ENCODE data around the gene EML3.
A peak's percentile ranks its signal among the peaks of the same experiment; 100 is the strongest.
"Not testable (repeated sequence)": the region's sequence is repeated elsewhere in the genome, so short reads cannot be mapped to it uniquely, and the experiment has no call there.

The EML3 gene

DNA sequence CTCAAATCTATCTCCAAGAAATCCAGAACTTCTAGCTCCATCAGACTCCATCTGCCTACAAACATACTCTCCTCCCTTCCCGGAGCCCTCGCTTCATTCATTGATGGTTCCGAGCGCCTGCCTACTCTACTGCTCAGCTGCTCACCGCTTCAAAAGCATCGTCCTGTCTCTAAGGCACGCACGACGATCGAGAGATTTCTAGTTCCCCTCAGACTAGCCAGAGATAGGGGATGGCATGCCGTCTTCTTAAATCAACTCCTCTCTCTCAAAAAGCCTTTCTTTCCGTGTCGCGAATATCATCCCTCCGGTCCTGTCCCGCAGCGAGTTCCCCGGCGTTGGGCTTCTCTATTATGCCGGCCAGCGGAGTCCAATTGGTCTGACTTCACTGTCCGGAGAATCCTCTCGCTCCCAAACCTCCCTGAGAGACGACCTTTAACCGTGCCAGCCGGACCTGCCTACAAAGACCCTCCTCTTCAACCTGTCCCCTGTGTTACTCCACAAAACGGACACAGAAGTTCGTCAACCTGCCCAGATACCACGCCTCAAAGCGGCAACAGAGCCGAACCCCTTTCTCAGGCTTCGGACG is 39.5 kb downstream of the EML3 start:
- DNase-seq (ENCODE audit: low read depth): no peak

DNA sequence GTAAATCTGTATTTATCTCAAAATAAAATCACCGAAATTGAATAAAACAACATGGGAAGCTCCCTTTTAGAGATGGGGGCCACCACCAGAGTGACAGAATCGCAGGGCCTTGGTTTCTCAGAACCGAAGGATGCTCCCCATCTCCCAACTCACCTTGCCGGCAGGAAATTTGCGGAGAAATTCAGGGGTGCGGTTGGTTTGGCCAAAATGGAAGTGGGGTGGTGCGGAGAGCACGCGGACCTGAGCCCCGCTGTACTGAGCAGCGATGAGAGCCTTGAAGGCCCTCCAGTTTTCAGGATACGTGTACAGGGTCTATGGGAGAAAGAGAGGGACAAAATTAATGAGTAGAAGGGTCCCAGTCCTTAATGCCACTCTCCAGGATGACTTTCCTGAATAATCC is 40.1 kb downstream of the EML3 start:
- no peak for DNase-seq (ENCODE audit: low read depth)

DNA sequence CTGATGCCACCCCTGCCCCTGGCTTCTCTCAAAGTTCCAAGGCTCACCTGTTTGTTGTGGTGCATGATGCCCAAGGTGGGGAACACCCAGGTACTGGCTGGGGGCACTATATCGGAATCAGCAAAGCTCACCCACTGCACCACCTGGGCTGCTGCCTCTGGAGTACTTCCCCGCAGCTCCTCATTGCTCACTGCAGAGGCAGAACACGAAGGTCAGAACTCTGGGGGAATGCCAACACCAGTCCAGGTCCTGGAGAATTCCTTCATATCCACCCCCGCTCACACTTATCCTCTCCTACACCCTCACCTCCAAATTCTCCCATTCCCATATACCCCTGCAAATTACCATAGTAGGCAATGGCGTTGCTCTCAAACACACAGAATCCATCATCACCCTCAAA is 41.1 kb downstream of the EML3 start:
- not testable (repeated sequence) for DNase-seq (ENCODE audit: low read depth)

DNA sequence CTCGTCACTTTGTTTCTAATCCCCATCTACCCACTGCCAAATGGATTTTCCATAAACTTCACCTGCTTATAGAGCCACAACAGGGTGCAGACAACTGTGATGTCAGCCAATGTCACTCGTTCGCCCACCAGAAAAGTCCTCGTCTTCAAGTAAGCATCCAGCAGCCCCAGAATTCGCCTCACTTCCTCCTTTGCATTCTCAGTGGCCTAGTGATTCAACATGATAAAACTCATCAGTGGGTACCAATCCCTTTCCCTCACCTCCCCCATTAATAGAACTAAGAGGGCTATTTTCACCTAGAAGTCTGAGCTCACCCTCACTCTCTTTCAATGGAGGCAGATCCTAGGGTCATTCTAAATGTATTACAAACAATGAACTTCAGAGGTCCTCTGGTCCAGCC is 41.7 kb downstream of the EML3 start:
- DNase-seq (ENCODE audit: low read depth): not testable (repeated sequence)

DNA sequence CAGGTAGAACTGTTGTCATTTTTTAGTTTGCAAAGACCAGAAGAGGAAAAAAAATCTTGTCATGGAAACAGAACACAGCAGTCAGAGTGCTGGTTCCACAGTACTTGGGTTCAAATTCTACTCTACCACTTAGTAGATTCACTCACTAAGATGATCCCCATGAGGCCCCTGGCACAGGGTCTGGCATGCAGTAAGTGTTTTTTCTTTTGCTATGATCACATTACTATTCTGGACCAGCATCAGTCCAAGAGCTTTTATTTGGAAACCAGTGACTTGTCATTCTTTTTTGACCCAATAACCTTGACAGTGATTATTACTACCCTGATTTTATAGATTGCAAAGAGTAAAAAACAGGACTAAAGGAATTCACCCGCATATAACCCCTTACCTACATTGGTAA is 43.0 kb downstream of the EML3 start:
- no peak for DNase-seq (ENCODE audit: low read depth)

DNA sequence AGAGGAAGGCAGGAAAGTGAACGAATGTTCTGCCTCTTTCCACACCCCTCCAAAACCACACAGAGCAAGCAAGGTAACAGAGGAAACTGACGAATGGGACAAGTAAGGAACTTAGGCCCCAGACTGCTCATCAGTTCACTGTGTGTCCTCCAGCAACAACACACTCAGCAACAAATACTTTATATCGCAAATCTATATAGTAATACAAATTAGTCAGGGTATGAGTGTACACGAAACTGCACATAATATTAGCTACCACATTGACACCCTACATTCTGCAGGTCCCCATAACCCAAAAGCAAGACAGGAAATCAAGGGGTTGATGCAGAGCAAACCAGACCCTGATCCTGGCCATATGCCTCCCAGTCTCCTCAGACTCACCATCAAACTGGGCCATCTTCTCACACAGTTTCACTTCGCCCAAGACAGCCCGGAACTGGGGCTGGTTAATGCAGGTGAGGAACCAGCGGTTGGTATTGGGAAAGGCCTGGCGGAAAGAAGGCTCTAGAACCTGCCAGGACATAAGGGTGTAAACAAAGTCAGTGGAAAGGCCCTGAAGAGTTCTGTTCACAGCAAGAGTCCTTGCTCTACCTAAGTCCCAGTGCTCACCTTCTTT is 45.4 kb downstream of the EML3 start:
- DNase-seq (ENCODE audit: low read depth): no peak

DNA sequence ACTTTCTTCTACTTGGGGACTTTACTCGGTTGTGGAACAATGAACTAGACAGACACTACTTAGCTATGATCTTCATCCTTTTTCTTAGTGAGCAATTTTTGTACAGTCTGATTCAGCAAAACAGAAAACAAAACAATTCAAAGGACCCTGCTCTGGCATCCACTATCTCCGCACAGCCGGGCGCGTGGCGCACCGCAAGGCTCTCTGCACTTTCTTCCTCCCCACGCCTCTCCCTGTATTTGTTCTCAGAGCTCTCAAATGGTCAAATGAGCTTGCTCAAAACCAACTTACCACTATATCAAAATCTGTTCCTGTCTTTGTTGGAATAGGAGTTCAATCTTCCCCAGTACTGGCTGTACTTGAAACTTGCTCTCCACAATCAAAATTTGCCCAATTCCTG is 46.3 kb downstream of the EML3 start:
- DNase-seq (ENCODE audit: low read depth): no peak

DNA sequence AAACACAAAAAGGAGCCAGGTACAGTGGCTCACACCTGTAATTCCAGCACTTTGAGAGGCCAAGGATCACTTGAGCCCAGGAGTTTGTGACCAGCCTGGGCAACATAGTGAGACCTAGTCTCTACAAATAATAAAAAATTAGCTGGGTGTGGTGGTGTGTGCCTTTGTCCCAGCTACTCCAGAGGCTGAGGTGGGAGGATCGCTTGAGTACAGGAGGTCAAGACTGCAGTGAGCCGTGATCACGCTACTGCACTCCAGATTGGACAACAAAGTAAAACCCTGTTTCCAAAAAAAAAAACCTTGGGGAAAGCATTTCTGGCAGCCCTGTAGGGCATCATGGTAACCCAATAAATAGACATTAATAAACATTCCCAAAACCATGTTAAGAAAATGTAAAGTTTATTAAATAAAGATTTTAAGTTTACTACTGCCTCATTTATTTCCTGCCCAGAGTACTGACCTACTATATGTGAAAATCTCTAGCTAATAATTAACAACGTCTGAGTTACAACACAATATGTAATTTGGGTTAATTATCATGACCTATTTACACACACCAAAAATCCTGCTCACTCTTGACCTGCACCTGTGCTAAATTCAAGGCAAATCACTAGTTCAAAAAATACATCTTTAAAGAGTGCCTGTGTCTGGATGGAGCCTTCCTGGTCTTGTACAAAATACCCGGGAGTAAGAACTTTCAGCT is 47.3 kb downstream of the EML3 start:
- no peak for DNase-seq (ENCODE audit: low read depth)

DNA sequence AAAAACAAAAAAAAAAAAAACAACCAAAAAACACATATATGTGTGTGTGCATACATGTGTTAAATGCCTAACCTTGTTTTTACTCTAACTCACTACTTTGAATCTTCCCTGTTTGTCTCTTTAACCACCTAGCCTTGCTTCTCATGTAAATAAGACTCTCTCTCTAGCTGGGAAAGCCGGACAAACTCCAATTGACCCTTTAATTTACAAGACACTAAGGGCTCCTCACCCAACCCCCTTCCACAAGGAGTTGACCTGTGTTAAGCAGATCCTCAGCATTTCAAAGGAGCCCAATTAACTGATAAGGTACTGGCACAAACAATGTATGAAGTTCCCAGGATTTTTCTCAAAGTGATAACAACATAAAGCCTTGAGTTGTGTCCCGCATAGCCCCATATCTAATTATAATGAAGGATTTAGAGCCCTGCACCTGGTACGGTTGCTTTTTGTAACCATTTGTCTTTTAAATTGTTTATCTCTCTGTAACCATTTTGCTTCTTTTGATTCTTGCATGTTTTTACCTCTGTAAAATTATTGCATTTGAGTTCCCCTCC is 50.8 kb downstream of the EML3 start:
- not testable (repeated sequence) for DNase-seq (ENCODE audit: low read depth)

DNA sequence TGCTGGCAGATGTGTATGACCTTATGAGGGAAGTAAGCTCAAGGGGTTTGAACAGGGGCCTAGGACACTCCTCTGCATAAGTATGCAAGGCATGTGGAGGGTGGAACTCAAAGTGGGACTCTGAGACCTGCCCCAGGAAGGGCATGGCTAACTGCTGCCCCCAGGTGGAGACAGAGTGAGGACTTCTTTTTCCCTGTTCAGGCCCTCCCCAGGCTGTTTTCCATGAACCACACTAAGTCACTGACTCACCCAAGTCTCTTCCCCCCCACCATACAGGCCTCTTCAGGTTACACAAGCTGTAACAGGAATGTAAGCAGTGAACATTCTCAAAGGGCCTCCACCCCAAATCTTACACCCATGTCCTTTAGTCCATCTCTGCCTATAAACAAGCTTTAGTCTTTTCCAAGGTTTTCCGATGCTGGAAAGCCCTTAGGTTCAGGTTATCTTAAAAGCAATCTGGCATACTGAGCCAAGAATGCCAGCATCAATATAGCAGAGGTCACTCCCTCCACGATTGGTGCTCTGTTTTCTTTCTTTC is 51.9 kb downstream of the EML3 start:
- DNase-seq (ENCODE audit: low read depth): peak; percentile 99

DNA sequence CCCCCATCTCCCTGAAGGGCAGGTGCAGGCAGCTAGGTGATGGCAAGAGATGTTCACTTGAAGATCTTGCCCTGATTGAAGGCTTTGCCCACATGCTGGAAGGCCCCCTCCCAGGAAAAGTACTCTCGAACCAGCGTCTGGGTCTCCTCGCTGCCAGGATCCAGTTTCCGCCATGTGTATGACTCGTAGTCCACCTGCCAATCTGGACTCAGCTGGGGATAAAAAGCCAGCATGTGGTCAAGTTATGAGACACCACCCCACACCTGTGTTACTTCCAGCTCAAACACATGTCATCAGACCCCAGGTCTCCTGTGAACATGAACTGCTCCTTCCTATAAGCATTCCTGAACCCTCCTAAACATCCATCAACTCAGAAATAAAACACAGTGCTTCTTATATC is 52.9 kb downstream of the EML3 start:
- not testable (repeated sequence) for DNase-seq (ENCODE audit: low read depth)

DNA sequence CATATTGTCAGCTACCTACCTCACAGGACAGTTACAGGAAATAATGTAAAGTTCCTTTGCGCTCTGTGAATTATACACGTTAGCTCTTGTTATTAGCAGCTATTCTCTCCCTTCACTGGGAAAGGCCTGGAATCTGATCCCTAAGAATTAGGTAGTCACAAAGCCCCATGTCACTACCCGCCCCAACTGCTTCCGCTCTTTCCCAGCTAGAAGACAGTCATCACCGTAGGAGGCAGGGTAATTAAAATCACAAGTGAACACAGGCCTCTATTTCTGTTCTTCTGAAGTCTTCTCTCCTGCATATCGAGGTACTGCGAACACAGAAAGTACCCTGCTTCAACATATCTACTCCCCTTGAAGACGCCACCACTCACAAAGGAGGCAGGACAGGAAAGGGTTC is 53.4 kb downstream of the EML3 start:
- DNase-seq (ENCODE audit: low read depth): no peak

DNA sequence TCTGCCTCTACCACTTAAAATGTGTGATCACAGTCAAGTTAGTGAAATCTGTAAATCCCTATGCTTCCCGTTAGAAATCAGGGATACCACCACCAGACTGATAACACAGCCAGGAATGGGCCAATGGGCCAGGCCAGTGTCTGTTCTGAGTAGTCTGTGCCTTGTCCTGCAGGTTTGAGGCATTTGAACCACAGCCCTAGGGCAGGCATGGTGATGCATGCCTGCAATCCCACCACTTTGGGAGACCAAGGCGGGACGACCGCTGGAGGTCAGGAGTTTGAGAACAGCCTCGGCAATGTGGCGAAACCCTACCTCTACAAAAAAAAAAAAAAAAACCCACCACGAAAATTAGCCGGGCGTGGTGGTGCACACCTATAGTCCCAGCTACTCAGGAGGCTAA is 53.9 kb downstream of the EML3 start:
- DNase-seq (ENCODE audit: low read depth): no peak

DNA sequence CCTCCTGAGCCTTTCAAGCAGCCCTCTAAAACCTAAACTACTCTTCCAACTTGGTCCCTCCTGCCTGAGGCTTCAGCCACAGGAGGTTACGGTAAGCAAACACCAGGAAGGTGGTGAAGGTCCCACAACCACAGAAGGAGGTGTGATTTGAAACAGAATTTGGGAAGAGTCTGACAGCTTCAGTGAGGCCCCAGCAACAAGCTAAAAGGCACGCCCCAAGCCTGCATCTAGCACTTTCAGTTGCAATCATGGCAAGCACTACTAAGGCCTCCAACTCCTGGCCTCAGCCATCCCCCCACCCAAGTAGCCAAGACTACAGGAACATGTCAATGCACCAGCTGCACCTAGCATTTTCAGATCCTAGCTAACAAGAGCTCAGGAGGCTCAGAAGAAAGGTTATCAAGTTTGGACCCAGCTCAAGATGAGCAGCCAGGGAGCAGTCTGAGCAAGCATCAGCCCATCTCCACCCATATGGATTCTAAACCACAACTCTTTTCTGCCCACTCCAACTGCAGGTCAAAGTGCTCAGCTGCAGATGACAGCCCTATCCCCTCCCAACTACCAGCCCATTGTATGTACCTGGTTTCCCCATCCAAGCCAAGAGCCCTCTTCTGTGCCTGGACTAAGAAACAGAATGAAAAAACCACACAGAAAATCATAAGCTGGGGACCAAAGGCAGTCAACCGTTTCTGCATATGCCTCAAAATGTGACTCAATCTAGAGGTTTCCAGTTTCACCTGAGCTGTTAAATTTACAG is 55.5 kb downstream of the EML3 start:
- no peak for DNase-seq (ENCODE audit: low read depth)

DNA sequence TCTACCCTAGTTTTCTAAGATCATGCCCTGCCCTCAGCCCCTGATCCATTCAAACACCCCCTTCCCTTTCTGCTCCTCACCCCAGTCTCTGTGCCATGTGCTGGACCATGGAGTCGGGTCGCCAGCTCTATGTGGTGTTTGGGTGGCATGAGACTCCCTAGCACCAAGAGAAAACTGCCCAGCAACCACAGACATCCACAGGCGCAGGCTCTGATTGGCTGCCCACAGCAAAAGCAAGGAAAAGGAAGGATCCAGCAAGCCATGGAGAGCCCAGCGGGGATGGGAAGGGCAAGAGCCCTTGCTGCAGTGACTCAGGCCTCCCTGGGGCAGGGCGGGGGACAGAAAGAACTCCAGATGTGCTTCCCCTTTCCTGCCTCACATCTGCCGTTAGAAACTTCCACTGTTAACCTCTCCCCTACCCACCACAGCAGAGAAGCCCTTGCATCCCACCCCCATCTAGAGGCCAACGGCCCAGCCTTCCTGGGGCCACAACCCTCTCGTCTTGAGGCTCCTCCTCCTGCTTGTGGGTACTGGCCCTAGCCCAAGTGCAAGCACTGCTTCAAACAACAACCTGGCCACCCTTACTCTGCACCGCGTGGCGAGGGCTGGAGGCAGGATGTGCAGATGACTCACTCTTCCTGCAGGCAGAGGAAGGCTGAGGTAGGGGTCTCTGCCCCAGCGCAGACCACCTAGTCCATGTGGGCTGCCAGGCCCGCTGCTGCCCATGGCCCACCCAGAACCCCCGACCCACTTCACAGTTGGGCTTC is 56.3 kb downstream of the EML3 start:
- peak; percentile 96 for DNase-seq (ENCODE audit: low read depth)

DNA sequence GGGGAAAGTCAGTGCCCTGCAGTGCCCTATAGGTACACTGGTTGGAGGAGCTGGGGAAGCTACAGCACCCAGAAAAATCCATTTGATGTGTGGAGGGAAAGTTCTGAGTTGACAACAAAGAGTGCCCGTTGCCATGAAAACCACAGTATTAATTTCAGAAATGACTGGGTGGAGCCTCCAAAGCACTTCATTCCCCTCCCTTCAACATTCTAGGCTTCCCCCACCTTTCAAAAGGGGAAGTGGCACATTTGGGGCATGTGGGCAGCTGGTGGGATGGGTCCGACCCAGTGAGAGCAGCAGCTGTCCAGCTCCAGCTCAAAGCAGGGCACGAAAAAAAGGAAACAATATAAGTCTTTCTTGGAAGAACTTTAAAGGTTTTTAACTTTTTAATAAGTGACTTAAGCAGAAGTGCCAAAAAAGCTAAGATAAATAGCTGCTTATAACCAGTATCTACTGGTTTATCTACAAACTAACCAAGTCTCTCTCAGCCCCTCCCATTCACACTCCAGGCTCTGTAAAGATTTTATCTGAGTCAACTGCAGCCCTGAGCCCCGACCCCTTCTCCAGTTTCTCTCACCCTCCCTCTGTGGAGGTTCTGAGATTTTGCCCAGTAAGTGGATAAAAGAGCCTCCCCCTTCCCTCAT is 57.0 kb downstream of the EML3 start:
- no peak for DNase-seq (ENCODE audit: low read depth)

DNA sequence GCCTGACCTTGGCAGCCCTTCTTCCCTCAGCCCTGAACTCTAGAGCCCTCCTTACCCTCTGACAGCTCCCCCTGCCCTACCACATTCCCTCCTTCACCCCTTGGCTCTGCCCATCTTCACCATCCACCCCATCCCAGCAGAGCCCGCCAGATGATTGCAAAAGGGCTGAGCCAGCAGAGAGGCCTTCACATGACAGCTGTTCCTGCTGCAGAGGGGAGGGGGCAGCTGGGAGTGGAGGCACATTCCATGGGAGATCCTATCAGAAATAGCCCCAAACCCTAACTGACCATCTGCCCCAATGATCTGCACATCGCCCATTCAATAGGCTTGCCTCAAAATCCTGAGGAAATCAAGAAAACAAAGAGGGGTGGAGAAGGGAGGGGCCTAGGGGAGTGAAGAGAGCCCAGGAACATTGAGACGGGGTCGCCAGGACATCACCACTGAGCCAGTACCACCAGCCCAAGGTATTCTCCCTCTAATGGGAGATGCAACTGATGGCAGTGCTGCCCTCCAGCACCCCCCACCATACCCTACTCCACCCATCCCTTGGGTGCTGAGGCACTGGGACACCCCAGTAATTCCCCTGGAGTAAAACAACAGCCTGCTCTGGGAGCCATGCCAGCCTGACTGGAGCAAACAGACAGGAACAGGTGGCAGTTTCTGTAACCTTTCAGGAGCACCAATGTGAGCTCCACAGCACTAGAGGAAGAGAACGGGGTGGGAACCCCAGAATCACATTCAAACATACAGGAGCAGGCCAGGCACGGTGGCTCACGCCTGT is 58.0 kb downstream of the EML3 start:
- no peak for DNase-seq (ENCODE audit: low read depth)

DNA sequence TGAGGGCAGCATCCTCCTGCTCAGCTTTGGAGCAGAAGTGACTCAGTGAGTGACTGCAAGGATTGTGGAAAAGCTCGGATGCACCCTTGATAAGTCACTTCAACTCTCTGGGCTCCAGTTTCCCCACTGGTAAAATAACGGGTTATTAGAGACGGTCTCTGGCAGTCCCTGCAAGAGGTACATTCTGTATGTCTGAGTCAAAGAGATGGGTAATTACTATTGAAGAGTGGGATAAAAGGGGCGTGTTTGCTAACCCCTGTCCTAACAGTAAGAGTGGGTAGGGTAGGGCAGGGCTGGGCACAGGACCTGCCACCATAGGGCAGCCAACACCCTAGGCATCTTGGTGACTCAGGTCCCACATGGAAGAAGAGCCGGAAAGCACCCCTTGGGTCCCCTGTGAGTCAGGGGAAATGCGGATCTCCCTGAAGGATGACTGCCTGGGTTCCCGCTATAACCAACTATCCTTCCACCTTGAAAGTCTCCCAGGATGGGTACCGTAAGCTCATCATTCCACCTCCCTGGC is 58.7 kb downstream of the EML3 start:
- peak; percentile 95 for DNase-seq (ENCODE audit: low read depth)

DNA sequence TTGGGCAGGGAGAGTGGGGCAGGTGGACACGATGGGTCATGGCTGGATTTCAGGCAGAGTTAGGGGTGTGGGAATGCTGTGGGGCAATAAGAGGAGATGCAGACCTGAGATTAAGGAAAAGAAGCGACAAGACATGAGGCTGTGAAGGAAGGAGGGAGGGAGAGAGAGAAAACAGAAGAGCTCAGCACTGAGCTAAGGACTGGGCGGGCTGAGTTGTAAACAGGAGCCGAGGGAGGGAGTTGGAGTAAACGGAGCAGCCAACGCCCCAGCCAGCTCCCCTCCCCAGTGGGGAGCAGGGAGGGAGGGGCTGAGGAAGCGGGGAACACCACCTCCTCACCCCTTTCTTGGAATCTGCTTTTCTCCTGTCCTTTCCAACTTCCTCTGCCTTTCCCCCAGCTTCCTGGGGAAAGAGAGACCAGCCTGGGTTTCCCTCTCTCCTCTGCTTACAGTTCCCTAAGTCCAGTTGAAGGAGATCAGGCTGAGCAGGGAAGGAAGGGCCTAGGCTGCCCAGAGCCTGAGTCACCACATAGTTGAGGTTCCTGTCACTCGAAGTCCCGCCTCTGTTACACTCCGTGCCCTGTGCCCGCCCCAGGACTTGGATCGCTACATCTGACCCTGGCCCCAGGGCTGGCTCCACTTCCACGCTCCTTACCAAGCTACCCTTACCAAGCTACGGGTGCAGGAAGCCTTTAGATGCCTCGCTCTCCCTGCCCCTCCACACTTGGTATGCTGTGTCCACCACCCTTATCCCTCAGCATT is 59.3 kb downstream of the EML3 start:
- peak; percentile 99 for DNase-seq (ENCODE audit: low read depth)
